Mucosa of rectum (tissue), 2 donors: ENCODE results near the gene CHP1.

Source experiments
- H3K27ac ChIP-seq, 2 donors: one replicate each; pipeline ENCODE4 v1.7.0; 2013; ENCODE audit warnings: inconsistent platforms in 2 of 2, low read depth in 2 of 2, low read length in 2 of 2
- H3K27me3 ChIP-seq, 2 donors: one replicate each; pipeline ENCODE4 v1.7.0; 2013; ENCODE audit warnings: low read length in 2 of 2; ENCODE audit not compliant: control insufficient read depth in 2 of 2, insufficient read depth in 2 of 2
- H3K36me3 ChIP-seq, 2 donors: one replicate each; pipeline ENCODE4 v1.7.0; 2013; ENCODE audit warnings: low read length in 2 of 2; ENCODE audit not compliant: control insufficient read depth in 2 of 2, insufficient read depth in 2 of 2
- H3K4me1 ChIP-seq, 2 donors: one replicate each; pipeline ENCODE4 v1.7.0; 2013; ENCODE audit warnings: low read length in 2 of 2, mild to moderate bottlenecking in 1 of 2; ENCODE audit not compliant: control insufficient read depth in 2 of 2, insufficient read depth in 2 of 2
- H3K4me3 ChIP-seq, 2 donors: one replicate each; pipeline ENCODE4 v1.7.0; 2013; ENCODE audit warnings: low read length in 2 of 2
- H3K9ac ChIP-seq, 2 donors: one replicate each; pipeline ENCODE4 v1.7.0; 2013; ENCODE audit warnings: low read length in 2 of 2, low read depth in 1 of 2, mild to moderate bottlenecking in 1 of 2
- H3K9me3 ChIP-seq, 2 donors: one replicate each; pipeline ENCODE4 v1.7.0; 2013; ENCODE audit warnings: low read length in 2 of 2; ENCODE audit not compliant: control insufficient read depth in 2 of 2
- donor health status: healthy.
- donor health status: Normal muscosa, but diverticular disease.

Gene CHP1

GRCh38 chr15:41323611-41324010 is 92.5 kb downstream of the CHP1 start:
- H3K9ac ChIP-seq, result no peak overlapping the region
- H3K4me3 ChIP-seq, result no peak overlapping the region
- H3K27me3 ChIP-seq, result no peaks in the 10 kb centered on the region
- no peaks in the 10 kb centered on the region for H3K4me1 ChIP-seq
- no peaks in the 10 kb centered on the region for H3K36me3 ChIP-seq
- H3K27ac ChIP-seq, result no peak overlapping the region
- H3K9me3 ChIP-seq, result no peaks in the 10 kb centered on the region

GRCh38 chr15:41331281-41331680 is 100.2 kb downstream of the CHP1 start:
- Histone ChIP-seq H3K4me1 (peaks cover 6 to 15% of the 10 kb centered on the region in 2 donors), H3K4me3 (peak overlapping the region; percentile 41 to 94), H3K36me3 (no peaks in the 10 kb centered on the region), H3K27me3 (no peaks in the 10 kb centered on the region), H3K9ac (peak overlapping the region; percentile 17 to 75), H3K9me3 (no peaks in the 10 kb centered on the region), H3K27ac (no peak overlapping the region)
